Upper lobe of right lung (tissue), 1 donor: Measurements from ENCODE around the gene ASTN1. TPM values are rescaled to one million over a fixed set of nuclear protein-coding genes. Genes with fewer than 3 reads are reported as not detected.

Experiments
- ATAC-seq: fragments of 200-7000 bp; cut with Tn5 transposase; one replicate; pipeline ENCODE4 v1.9.1; 2020; ENCODE audit warnings: mild to moderate bottlenecking, moderate library complexity
- DNase-seq: peaks from one replicate; pipeline ENCODE4 v3.0.0-alpha.2; 2020
- H3K27ac ChIP-seq: fragments of 200-600 bp; one replicate; pipeline ENCODE4 v1.8.0; 2022
- H3K27me3 ChIP-seq: fragments of 200-600 bp; one replicate; pipeline ENCODE4 v1.8.0; 2022; ENCODE audit warnings: mild to moderate bottlenecking
- H3K36me3 ChIP-seq: fragments of 200-600 bp; one replicate; pipeline ENCODE4 v1.8.0; 2022
- H3K4me1 ChIP-seq: fragments of 200-600 bp; one replicate; pipeline ENCODE4 v1.8.0; 2022
- H3K4me3 ChIP-seq: fragments of 200-600 bp; one replicate; pipeline ENCODE4 v1.8.0; 2022; ENCODE audit warnings: mild to moderate bottlenecking
- H3K9me3 ChIP-seq: fragments of 200-600 bp; one replicate; pipeline ENCODE4 v1.8.0; 2022
- CTCF ChIP-seq: fragments of 200-600 bp; IDR thresholded peaks from one replicate; pipeline ENCODE4 v1.8.0; 2022; ENCODE audit warnings: antibody characterized with exemption
- intact Hi-C: fragments of 100-400 bp; cut with DNase I; formaldehyde crosslinking; loops from one replicate; pipeline ENCODE4 v1.11.0; 2022
- total RNA-seq: library from RNA; stranded (reverse); fragmentation: NEBNext Ultra II Directional; extraction: Animal tissue kit (Norgen Biotek cat#: 25700); gene quantifications from one replicate; pipeline ENCODE4 v1.2.1, GENCODE V29; 2021
- donor health status: DM: no; HTN: yes; CAD: no; lungs with severe emphysema.

Gene ASTN1
- total RNA-seq, 1 donor from 2014 or later = 0.20 TPM

DNA sequence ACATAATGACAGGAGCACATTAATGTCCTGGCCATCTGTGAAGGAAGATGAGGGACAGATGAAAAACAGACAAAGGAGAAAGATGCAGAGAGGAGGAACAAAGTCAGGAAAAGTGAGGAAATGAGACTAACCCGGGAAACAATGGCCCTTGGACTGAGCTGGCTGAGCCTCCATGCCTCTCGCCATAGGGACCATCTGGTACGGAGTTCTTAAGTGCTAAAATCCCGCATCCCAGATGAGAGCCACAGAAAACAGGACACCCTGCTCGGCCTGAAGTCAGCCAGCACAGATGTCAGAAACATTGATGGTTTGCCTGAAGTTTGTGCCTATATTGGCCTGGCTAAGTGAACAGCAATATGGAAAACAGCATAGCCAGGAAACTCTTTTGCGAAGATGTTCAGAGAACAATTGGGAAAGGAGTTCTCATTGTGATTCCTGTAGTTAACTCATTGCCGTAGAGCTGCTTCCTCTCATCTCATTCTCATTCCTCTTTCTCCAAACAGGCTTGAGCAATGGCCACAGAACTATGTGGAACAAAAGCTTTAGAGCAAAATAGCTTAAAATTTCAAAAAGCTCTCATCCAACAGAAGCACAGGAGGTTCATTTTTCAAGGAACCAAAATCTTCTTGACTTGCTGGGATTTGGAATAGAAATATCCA, 96.6 kb downstream of the ASTN1 start:
- intact Hi-C loops = no loop called here
- no peak for DNase-seq
- Histone ChIP-seq H3K36me3 (no peaks in the 10 kb centered on the region), H3K27ac (no peak overlapping the region), H3K4me3 (no peak overlapping the region), H3K4me1 (no peaks in the 10 kb centered on the region), H3K27me3 (no peaks in the 10 kb centered on the region), H3K9me3 (no peaks in the 10 kb centered on the region)
- ATAC-seq = no peak
- no peak for TF ChIP-seq CTCF

- Histone ChIP-seq H3K4me1 (no peaks in the 10 kb centered on the region), H3K36me3 (no peaks in the 10 kb centered on the region), H3K9me3 (no peaks in the 10 kb centered on the region), H3K27me3 (no peaks in the 10 kb centered on the region), H3K4me3 (no peak overlapping the region), H3K27ac (no peak overlapping the region)
- TF ChIP-seq CTCF = no peak
- intact Hi-C loops = no loop called here
- DNase-seq (no peak), ATAC-seq (no peak)
Measured at GRCh38 chr1:177065430-177065829, 99.1 kb downstream of the ASTN1 start.

DNA sequence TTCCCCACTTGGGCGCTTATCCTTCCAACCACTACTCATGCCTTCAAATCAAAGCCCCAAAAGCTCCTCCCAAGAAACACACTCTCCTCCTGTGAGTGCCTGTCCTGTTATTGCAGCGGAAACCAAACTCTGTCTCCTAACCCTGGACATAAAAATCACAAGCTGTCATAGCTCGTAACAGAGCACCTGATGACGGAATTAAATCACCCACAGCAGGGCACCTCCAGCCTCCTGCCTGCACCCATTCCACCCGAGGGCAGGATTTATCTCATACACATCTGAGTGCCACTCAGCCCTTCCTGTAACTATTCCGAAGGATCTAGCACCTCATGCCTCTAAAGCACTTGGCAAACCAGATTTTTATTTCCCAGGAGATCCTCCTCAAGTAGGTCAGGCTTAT, 100.9 kb downstream of the ASTN1 start:
- ATAC-seq (no peak), DNase-seq (no peak)
- Histone ChIP-seq H3K4me3 (no peak overlapping the region), H3K9me3 (no peaks in the 10 kb centered on the region), H3K36me3 (no peaks in the 10 kb centered on the region), H3K27me3 (no peaks in the 10 kb centered on the region), H3K4me1 (no peaks in the 10 kb centered on the region), H3K27ac (no peak overlapping the region)
- no peak for TF ChIP-seq CTCF
- intact Hi-C loops = no loop called here

GRCh38 chr1:177054542-177054941, 110.0 kb downstream of the ASTN1 start:
- ATAC-seq (no peak), DNase-seq (no peak)
- intact Hi-C loops = no loop called here
- Histone ChIP-seq H3K4me3 (no peak overlapping the region), H3K9me3 (no peaks in the 10 kb centered on the region), H3K36me3 (no peaks in the 10 kb centered on the region), H3K27me3 (no peaks in the 10 kb centered on the region), H3K27ac (no peak overlapping the region), H3K4me1 (no peaks in the 10 kb centered on the region)
- no peak for TF ChIP-seq CTCF

DNA sequence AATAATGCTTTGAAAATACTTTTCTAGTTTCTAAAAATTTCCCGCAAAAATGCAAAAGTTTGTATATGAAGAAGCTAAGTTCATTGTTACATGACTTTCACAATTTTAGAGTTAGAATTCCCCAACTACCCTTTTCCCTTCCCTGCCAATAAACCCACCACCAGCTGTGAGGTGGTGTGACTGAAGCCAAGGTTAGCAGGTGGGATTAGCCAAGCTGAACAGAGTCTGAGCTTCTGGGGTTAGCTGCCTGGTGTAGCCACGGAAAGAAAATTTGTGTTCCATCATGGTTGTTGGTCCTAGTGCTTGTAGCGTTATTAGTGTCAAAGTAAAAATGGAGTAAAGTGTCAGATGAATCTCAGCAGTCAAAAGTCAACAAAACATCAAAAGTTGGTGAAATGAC, 110.9 kb downstream of the ASTN1 start:
- Histone ChIP-seq H3K4me1 (no peaks in the 10 kb centered on the region), H3K27ac (no peak overlapping the region), H3K4me3 (no peak overlapping the region), H3K27me3 (no peaks in the 10 kb centered on the region), H3K9me3 (no peaks in the 10 kb centered on the region), H3K36me3 (no peaks in the 10 kb centered on the region)
- no peak for TF ChIP-seq CTCF
- intact Hi-C loops = no loop called here
- DNase-seq = no peak
- ATAC-seq = no peak
